ENCODE data around the gene PHIP.
"Not testable (repeated sequence)": the region's sequence is repeated elsewhere in the genome, so short reads cannot be mapped to it uniquely, and the experiment has no call there.

PHIP gene

DNA sequence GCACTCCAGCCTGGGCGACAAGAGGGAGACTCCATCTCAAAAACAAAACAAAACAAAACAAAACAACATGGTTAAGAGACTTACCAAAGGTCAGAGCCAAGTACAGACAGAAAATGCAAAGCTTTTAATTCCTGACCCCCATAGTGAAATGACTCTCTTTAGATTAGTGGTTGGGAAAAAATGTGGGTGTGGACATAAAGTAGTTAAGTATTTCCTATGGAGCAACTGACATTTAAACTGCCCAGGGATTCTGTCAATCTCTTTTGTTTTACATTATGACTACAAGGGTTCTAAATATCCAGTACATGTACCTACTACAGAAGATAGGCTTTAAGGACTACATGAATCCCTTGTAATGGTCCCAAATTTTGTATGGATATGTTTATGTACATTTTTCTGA is 135.6 kb downstream of the PHIP start:
- DNase-seq (ENCODE audit: low read depth in 2 of 3, low spot score in 2 of 3) = no peak

- no peak for DNase-seq (ENCODE audit: low read depth in 2 of 3, low spot score in 2 of 3)
Measured at GRCh38 chr6:78936515-78936914, 141.5 kb downstream of the PHIP start.

- DNase-seq (ENCODE audit: low read depth in 2 of 3, low spot score in 2 of 3) = no peak
Measured at GRCh38 chr6:78935553-78935952, 142.5 kb downstream of the PHIP start.

DNA sequence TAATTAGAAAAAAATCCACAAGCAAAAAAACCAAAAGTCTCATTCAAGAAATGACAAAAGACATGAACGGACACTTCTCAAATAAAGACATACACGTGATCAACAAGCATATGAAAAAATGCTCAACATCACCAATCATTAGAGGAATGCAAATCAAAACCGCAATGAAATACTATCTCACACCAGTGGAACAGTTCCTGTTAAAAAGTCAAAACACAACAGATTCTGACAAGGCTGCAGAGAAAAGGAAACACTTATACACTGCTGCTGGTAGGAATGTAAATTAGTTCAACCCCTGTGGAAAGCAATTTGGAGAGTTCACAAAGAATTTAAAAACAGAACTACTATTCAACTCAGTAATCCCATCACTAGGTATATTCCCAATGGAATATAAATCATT is 152.7 kb downstream of the PHIP start:
- no peak for DNase-seq (ENCODE audit: low read depth in 2 of 3, low spot score in 2 of 3)

GRCh38 chr6:78921168-78921567 is 156.9 kb downstream of the PHIP start:
- DNase-seq (ENCODE audit: low read depth in 2 of 3, low spot score in 2 of 3) = not testable (repeated sequence)

GRCh38 chr6:78917788-78918187 is 160.3 kb downstream of the PHIP start:
- no peak for DNase-seq (ENCODE audit: low read depth in 2 of 3, low spot score in 2 of 3)

DNA sequence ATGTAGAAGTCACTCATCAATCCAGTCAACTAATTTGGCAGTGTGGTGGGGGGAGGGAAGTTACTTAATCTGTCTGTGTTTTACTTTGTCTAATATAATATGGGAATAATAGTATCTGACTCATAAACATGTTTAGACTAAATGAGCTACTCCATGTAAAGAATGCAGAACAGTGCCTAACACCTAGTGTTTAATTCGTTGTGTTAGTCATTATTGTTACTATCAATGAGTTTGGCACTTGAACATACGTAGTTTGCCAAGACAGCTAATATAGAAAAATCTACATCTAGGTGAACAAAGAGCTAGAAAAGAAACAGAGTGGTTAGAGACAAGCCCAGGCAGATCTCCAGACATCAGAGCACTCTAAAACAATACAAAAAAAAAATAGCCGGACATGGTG is 161.6 kb downstream of the PHIP start:
- DNase-seq (ENCODE audit: low read depth in 2 of 3, low spot score in 2 of 3) = no peak

- no peak for DNase-seq (ENCODE audit: low read depth in 2 of 3, low spot score in 2 of 3)
Measured at GRCh38 chr6:78911218-78911940, 166.7 kb downstream of the PHIP start.

DNA sequence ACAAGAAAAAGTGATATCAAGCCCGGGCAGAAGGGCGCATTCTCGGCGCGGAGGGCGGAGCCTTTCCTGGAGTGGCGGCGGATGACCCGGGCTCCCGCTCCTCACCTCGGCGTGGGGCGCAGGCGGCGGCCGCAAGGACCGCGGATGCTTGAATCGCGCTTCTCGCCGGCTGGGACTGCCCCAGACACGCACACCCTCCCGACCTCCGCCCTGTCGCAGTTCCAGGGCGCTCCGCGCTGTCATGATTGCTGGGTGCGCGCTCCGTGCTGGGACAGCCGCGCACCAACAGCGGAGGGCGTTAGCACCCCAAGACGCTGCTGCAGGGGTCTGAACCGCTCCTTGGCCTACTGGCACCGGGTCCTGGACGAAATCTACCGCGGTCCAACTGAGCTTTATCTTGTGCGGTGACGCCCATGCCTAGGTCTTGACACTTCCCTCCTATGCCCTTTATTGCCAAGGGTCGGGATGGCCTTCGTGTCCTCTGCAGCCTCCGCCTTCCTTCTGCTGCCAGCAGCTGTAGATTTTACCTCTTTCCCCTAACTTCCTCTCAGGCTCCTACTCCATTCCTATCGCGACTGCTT is 167.4 kb downstream of the PHIP start:
- DNase-seq (ENCODE audit: low read depth in 2 of 3, low spot score in 2 of 3) = peak in 2 of 3 experiments; percentile 9 to 14

- DNase-seq (ENCODE audit: low read depth in 2 of 3, low spot score in 2 of 3) = no peak
Measured at GRCh38 chr6:78910010-78910409, 168.0 kb downstream of the PHIP start.

GRCh38 chr6:78909391-78909790 is 168.7 kb downstream of the PHIP start:
- no peak for DNase-seq (ENCODE audit: low read depth in 2 of 3, low spot score in 2 of 3)

GRCh38 chr6:78908621-78909020 is 169.4 kb downstream of the PHIP start:
- DNase-seq (ENCODE audit: low read depth in 2 of 3, low spot score in 2 of 3) = no peak

GRCh38 chr6:78896227-78896626 is 181.8 kb downstream of the PHIP start:
- no peak for DNase-seq (ENCODE audit: low read depth in 2 of 3, low spot score in 2 of 3)

GRCh38 chr6:78889901-78890300 is 188.2 kb downstream of the PHIP start:
- DNase-seq (ENCODE audit: low read depth in 2 of 3, low spot score in 2 of 3) = not testable (repeated sequence)

Data from activated CD8-positive, alpha-beta memory T cell treated with anti-CD3 and anti-CD28 coated beads for 48 hours (primary cell).